BLaER1 treated with 17β-estradiol and CSF1 and Interleukin-3, amounts not matched to agents 10 nM and 100 nM (cell line): Measurements from ENCODE around the gene OSBPL5.

Experiments
- H3K27ac ChIP-seq, 11 experiments: shearing (Covaris generic); formaldehyde crosslinking; 2 replicates each; pipeline ENCODE4 v1.8.1; 2022
- H3K27me3 ChIP-seq, 11 experiments: shearing (Covaris generic); formaldehyde crosslinking; 2 replicates each; pipeline ENCODE4 v1.8.1; 2022
- H3K36me3 ChIP-seq, 11 experiments: shearing (Covaris generic); formaldehyde crosslinking; 2 replicates each; pipeline ENCODE4 v1.8.1; 2022
- H3K4me1 ChIP-seq, 10 experiments: shearing (Covaris generic); formaldehyde crosslinking; 2 replicates each; pipeline ENCODE4 v1.8.1; 2022
- H3K4me2 ChIP-seq, 11 experiments: shearing (Covaris generic); formaldehyde crosslinking; 2 replicates each; pipeline ENCODE4 v1.8.1; 2022
- H3K4me3 ChIP-seq, 10 experiments: shearing (Covaris generic); formaldehyde crosslinking; 2 replicates each; pipeline ENCODE4 v1.8.1; 2022
- H3K9ac ChIP-seq, 11 experiments: shearing (Covaris generic); formaldehyde crosslinking; 2 replicates each; pipeline ENCODE4 v1.8.1; 2022
- H3K9me3 ChIP-seq, 11 experiments: shearing (Covaris generic); formaldehyde crosslinking; replicated peaks in 1 of 11; 2 replicates each; pipeline ENCODE4 v1.8.1; 2022
- H4K20me1 ChIP-seq, 11 experiments: shearing (Covaris generic); formaldehyde crosslinking; 2 replicates each; pipeline ENCODE4 v1.8.1; 2022
- Cebpa-rat ChIP-seq, 11 experiments: shearing (Covaris generic); IDR thresholded peaks; 2 replicates each; pipeline ENCODE4 v1.8.1; 2022

OSBPL5 gene

DNA sequence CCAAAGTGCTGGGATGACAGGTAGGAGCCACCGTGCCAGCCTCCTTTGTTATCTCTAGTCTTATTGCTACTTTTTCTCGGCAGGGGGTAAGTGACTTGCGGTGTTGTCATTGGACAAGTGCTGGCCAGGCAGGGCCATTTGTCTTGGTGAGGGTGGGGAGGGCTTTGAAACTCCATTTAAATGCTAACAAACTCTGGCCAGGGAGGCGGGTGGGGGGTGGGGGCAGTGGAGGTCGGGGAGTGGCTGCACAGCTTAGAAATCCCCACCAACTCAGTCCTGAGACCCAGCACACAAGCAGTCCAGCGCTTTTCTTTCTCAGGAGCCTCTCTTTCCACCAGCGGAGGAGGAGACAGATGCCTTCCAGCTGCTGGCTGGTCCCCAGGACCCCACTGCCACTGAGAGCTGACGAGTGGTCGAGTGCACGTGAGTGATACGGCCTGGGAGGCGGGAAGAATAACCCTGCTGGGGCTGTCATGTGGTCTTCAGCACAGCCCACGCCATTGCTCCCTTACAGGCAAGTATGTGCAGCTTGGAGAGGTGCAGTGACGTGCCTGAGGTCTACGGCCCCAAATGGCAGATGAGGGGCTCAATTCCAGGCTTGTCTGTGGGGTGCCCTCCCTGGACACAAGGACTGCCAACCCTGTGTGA, 24.2 kb upstream of the OSBPL5 start:
- Histone ChIP-seq H3K4me3 (no peak overlapping the region), H3K9ac (no peak overlapping the region), H3K9me3 (peaks cover 0 to 11% (median 4%) of the 10 kb centered on the region in 11 experiments; a peak in 7 of 22 replicates), H3K4me2 (no peak overlapping the region), H3K27ac (no peak overlapping the region), H3K36me3 (no peaks in the 10 kb centered on the region), H3K27me3 (no peaks in the 10 kb centered on the region), H3K4me1 (peaks cover 0 to 9% (median 2%) of the 10 kb centered on the region in 10 experiments; a peak in 4 of 20 replicates), H4K20me1 (no peaks in the 10 kb centered on the region)
- TF ChIP-seq Cebpa-rat (IDR thresholded peaks at IDR 0.05), result no peak

DNA sequence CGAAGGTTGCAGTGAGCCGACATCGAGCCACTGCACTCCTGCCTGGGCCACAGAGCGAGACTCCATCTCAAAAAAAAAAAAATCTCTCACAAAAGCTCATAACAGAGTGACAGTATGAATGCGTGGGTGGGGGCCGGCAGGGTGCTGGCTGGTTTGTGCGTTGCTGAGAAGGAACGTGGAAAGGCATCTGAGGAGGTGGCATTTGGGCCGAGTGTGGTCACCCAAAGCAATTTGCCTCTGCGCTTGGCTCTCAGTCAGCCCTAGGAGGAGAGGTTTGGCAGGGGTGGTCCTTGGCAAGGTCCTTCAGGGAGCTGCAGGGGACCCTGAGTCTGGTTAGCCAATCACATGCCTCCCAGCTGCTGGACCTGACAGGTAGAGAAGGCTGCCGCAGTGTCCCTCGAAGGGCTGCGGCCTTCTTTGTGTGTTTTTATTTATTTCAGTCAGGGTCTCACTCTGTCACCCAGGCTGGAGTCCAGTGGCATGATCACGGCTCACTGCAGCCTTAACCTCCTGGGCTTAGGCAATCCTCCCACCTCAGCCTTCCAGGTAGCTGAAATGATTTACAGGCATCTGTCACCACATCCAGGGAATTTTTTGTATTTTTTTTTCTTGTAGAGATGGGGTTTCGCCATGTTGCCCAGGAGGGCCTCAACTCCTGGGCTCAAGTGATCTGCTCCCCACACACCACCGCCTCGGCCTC, 23.5 kb upstream of the OSBPL5 start:
- Histone ChIP-seq H3K4me1 (peaks cover 0 to 5% (median 0%) of the 10 kb centered on the region in 10 experiments; a peak in 4 of 20 replicates), H3K27me3 (no peaks in the 10 kb centered on the region), H4K20me1 (no peaks in the 10 kb centered on the region), H3K4me2 (no peak overlapping the region), H3K9me3 (peaks cover 0 to 11% (median 4%) of the 10 kb centered on the region in 11 experiments; a peak in 7 of 22 replicates), H3K36me3 (no peaks in the 10 kb centered on the region), H3K9ac (no peak overlapping the region), H3K4me3 (no peak overlapping the region), H3K27ac (no peak overlapping the region)
- no peak for TF ChIP-seq Cebpa-rat (IDR thresholded peaks at IDR 0.05)

DNA sequence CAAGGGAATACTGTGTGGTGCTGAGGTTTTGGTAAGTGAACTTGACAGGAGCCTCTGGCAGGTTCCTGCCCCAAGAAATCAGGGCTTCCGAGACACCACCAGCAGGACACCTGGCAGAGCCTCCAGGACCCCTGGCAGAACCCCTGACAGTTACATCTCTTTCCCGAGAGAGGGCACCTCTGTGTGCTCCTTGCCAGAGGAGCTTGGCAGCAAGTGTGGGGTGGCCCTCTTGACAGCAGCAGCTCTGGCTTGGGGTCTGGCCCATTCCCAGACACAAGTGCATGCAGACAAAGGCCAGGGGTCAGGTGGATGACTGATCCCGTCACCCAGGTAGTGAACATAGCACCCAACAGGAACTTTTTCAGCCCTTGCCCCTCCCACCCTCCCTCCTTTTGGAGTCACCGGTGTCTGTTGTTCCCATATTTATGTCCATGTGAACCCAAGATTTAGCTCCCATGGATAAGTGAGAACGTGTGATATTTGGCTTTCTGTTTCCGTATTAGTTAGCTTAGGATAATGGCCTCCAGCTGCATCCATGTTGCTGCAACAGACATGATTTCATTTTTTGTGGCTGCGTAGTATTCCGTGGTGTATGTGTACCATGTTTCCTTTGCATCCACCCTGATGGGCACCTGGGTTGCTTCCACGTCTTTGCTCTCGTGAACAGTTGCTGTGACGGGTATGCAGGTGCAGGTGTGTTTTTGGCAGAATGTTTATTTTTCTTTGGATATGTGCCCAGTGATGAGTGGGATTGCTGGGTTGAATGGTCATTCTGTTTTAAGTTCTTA, 21.2 kb upstream of the OSBPL5 start:
- TF ChIP-seq Cebpa-rat (IDR thresholded peaks at IDR 0.05), result no peak
- Histone ChIP-seq H3K9me3 (peaks cover 0 to 19% (median 5%) of the 10 kb centered on the region in 11 experiments; a peak in 8 of 22 replicates), H3K36me3 (no peaks in the 10 kb centered on the region), H3K4me2 (no peak overlapping the region), H3K4me1 (peaks cover 0 to 6% (median 0%) of the 10 kb centered on the region in 10 experiments; a peak in 3 of 20 replicates), H3K9ac (no peak overlapping the region), H3K27me3 (no peaks in the 10 kb centered on the region), H3K4me3 (no peak overlapping the region), H3K27ac (no peak overlapping the region), H4K20me1 (no peaks in the 10 kb centered on the region)

DNA sequence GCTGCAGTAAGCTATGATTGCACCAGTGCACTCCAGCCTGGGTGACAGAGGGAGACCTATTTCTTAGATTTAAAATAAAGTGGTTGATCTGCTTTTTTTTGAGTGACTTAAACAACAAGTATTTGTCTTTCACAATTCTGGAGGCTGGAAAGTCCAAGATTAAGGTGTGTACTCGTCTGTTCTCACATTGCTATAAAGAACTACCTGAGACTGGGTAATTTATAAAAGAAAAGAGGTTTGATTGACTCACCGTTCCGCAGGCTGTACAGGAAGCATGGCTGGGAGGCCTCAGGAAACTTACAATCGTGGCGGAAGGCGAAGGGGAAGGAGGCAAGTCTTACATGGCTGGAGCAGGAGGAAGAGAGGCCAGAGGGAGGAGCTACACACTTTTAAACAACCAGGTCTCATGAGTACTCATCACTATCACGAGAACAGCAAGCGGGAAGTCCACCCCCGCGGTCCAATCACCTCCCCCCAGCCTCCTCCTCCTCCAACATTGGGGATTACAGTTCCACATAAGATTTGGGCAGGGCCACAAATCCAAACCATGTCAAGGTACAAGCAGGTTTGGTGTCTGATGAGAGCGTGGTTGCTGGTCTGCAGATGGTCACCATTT, 19.7 kb upstream of the OSBPL5 start:
- peaks cover 0 to 31% (median 6%) of the 10 kb centered on the region in 11 experiments; a peak in 9 of 22 replicates for H3K9me3 ChIP-seq
- no peak overlapping the region for H3K4me3 ChIP-seq
- H3K27me3 ChIP-seq, result no peaks in the 10 kb centered on the region
- no peak overlapping the region for H3K4me2 ChIP-seq
- no peaks in the 10 kb centered on the region for H3K36me3 ChIP-seq
- peaks cover 0 to 6% (median 0%) of the 10 kb centered on the region in 10 experiments; a peak in 3 of 20 replicates for H3K4me1 ChIP-seq
- no peak for TF ChIP-seq Cebpa-rat (IDR thresholded peaks at IDR 0.05)
- no peak overlapping the region for H3K27ac ChIP-seq
- no peaks in the 10 kb centered on the region for H4K20me1 ChIP-seq
- no peak overlapping the region for H3K9ac ChIP-seq

DNA sequence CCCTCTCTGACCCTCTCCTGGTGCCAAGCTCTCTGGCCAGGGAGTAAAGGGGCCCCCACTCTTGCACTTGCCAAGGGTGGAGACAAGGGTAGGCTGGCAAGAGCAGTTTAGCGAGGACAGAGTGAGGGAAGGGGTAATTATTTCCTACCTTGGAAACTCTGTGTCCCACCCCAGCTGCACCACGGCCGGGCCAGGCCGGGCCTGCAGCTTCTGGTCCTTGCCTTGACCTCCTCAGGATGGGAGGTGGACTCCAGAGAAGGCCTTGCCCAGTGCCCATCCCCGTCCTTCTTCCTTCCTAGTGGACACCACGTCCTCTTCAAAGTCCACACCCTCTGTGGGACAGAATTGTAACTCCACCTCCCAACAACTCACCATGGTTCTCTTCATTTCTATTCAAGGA, 18.4 kb upstream of the OSBPL5 start:
- Histone ChIP-seq H3K4me2 (no peak overlapping the region), H3K36me3 (no peaks in the 10 kb centered on the region), H3K27ac (no peak overlapping the region), H3K4me1 (peaks cover 0 to 6% (median 3%) of the 10 kb centered on the region in 10 experiments; a peak in 12 of 20 replicates), H3K9me3 (peaks cover 0 to 36% (median 6%) of the 10 kb centered on the region in 11 experiments; a peak in 9 of 22 replicates), H3K27me3 (no peaks in the 10 kb centered on the region), H3K4me3 (no peak overlapping the region), H4K20me1 (no peaks in the 10 kb centered on the region), H3K9ac (no peak overlapping the region)
- TF ChIP-seq Cebpa-rat (IDR thresholded peaks at IDR 0.05), result no peak

DNA sequence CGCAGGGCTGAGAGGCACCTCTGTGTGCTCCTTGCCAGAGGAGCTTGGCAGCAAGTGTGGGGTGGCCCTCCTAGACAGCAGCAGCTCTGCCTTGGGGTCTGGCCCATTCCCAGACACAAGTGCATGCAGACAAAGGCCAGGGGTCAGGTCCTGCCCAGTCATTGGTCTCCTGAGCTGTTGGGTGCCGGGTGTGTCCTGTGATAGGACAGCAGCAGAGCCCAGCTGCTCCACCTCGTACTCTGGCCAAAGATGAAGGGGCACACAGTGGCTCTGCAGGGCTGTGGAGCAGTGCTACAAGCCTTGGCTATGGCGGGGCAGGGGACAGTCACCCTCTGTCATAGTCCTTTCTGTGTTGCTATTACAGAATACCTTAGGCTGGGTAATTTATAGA, 17.3 kb upstream of the OSBPL5 start:
- Histone ChIP-seq H3K9ac (no peak overlapping the region), H3K27me3 (no peaks in the 10 kb centered on the region), H3K9me3 (peaks cover 0 to 36% (median 6%) of the 10 kb centered on the region in 11 experiments; a peak in 11 of 22 replicates), H3K4me3 (no peak overlapping the region), H3K36me3 (no peaks in the 10 kb centered on the region), H3K4me2 (no peak overlapping the region), H3K4me1 (peaks cover 0 to 12% (median 5%) of the 10 kb centered on the region in 10 experiments; a peak in 12 of 20 replicates), H3K27ac (no peak overlapping the region), H4K20me1 (no peaks in the 10 kb centered on the region)
- no peak for TF ChIP-seq Cebpa-rat (IDR thresholded peaks at IDR 0.05)

DNA sequence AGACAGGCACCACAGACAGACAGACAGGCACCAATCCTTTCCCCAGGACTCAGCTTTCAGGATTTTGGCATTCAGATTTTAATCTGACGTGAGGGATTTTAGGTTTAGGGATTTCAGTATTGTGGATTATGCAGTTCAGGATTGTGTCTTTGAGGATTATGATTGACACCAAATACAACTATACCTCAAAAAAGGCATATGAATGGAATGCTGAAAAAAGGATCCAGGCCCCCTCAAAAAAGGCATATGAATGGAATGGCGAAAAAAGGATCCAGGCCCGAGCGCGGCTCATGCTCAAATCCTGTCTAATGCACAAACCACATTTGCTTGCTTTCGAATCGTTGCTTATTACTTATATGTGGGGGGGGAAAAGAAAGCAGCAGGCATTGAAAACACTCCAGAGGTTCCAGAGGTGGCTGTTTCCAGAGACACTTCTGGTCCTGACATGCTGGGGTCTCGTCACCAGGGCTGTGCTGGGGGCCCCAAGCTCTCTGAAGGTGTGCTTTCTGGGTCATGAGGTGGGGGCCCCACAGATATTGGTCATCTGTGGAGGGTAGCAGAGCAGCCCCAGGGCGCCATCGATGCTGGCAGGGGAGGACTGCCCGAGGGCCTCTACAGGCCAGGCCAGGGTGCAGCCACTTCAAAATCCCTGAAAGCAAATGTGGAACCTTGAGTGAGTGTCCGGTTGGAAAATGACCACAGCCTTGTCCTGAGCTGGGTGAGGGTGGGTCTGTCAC, 16.8 kb upstream of the OSBPL5 start:
- H4K20me1 ChIP-seq, result no peaks in the 10 kb centered on the region
- no peak for TF ChIP-seq Cebpa-rat (IDR thresholded peaks at IDR 0.05)
- H3K9ac ChIP-seq, result no peak overlapping the region
- no peak overlapping the region for H3K4me2 ChIP-seq
- H3K36me3 ChIP-seq, result no peaks in the 10 kb centered on the region
- H3K4me1 ChIP-seq, result peaks cover 0 to 12% (median 5%) of the 10 kb centered on the region in 10 experiments; a peak in 12 of 20 replicates
- peaks cover 5 to 42% (median 10%) of the 10 kb centered on the region in 11 experiments for H3K9me3 ChIP-seq
- H3K27me3 ChIP-seq, result no peaks in the 10 kb centered on the region
- no peak overlapping the region for H3K27ac ChIP-seq
- H3K4me3 ChIP-seq, result no peak overlapping the region

DNA sequence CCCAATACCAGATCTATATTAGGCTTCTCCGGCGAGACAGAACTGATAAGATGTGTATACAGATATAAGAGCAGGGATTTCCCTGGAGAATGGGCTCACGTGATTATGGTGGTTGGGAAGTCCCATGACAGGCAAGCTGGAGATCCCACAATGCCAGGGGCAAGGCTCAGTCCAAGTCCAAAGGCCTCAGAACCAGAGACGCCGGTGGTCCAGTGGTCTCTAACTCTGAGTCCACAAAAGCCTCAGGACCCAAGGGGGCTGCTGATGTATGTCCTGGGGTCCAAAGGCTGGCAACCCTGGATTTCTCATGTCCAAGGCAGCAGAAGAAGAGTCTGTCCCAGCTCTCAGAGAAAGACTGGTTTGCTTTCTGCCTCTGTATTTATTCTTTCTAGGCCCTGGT, 15.8 kb upstream of the OSBPL5 start:
- H3K4me1 ChIP-seq, result peaks cover 0 to 12% (median 5%) of the 10 kb centered on the region in 10 experiments; a peak in 12 of 20 replicates
- H3K27me3 ChIP-seq, result no peaks in the 10 kb centered on the region
- H4K20me1 ChIP-seq, result no peaks in the 10 kb centered on the region
- no peak overlapping the region for H3K4me3 ChIP-seq
- H3K9me3 ChIP-seq, result peaks cover 15 to 52% (median 21%) of the 10 kb centered on the region in 11 experiments
- H3K4me2 ChIP-seq, result no peak overlapping the region
- no peak for TF ChIP-seq Cebpa-rat (IDR thresholded peaks at IDR 0.05)
- H3K9ac ChIP-seq, result no peak overlapping the region
- peaks cover 0 to 3% (median 0%) of the 10 kb centered on the region in 11 experiments; a peak in 1 of 22 replicates for H3K36me3 ChIP-seq
- H3K27ac ChIP-seq, result no peak overlapping the region
